HS-27A (cell line): Measurements from ENCODE around the gene ABHD16B.
A peak's percentile ranks its signal among the peaks of the same experiment; 100 is the strongest.
"Not testable (repeated sequence)": the region's sequence is repeated elsewhere in the genome, so short reads cannot be mapped to it uniquely, and the experiment has no call there.

Experiments
- DNase-seq: peaks from one replicate; pipeline ENCODE4 v3.0.0-alpha.2; 2012; ENCODE audit warnings: low read depth, missing footprints

Gene ABHD16B

GRCh38 chr20:63878899-63879663 lies 17.8 kb downstream of the ABHD16B start:
- no peak for DNase-seq

GRCh38 chr20:63880901-63881300 lies 19.6 kb downstream of the ABHD16B start:
- DNase-seq: not testable (repeated sequence)

- DNase-seq: no peak
These were observed 20.3 kb downstream of the ABHD16B start for GRCh38 chr20:63881451-63882226.

GRCh38 chr20:63882257-63883200 lies 21.2 kb downstream of the ABHD16B start:
- DNase-seq: no peak

GRCh38 chr20:63883201-63883593 lies 21.9 kb downstream of the ABHD16B start:
- DNase-seq: no peak

GRCh38 chr20:63884506-63885263 lies 23.4 kb downstream of the ABHD16B start:
- no peak for DNase-seq

GRCh38 chr20:63885264-63886053 lies 24.2 kb downstream of the ABHD16B start:
- DNase-seq: no peak

GRCh38 chr20:63886054-63886419 lies 24.7 kb downstream of the ABHD16B start:
- no peak for DNase-seq

GRCh38 chr20:63886921-63887320 lies 25.6 kb downstream of the ABHD16B start:
- no peak for DNase-seq

- DNase-seq: no peak
These were observed 28.2 kb downstream of the ABHD16B start for GRCh38 chr20:63889241-63890200.

GRCh38 chr20:63890201-63890576 lies 28.9 kb downstream of the ABHD16B start:
- DNase-seq: no peak

- DNase-seq: no peak
These were observed 29.3 kb downstream of the ABHD16B start for GRCh38 chr20:63890616-63891015.

GRCh38 chr20:63891061-63892002 lies 30.0 kb downstream of the ABHD16B start:
- DNase-seq: no peak

GRCh38 chr20:63892402-63892801 lies 31.1 kb downstream of the ABHD16B start:
- no peak for DNase-seq

- DNase-seq: no peak
These were observed 32.7 kb downstream of the ABHD16B start for GRCh38 chr20:63893999-63894357.

GRCh38 chr20:63894358-63895201 lies 33.3 kb downstream of the ABHD16B start, which contains the start of gene DNAJC5:
TSS of gene DNAJC5 (plus strand) at chr20:63895126. CDS start at chr20:63928346, 33,220 bp downstream.
- DNase-seq: peak; percentile 71

- DNase-seq: no peak
These were observed 34.1 kb downstream of the ABHD16B start for GRCh38 chr20:63895202-63895951.
